ENCODE measurements around the gene BEND4. TPM values are rescaled to one million over a fixed set of nuclear protein-coding genes. Genes with fewer than 3 reads are reported as not detected.

BEND4 gene
- total and polyA plus RNA-seq, 2 of the 4 experiments (the other 2 are of a cell fraction), result not detected

DNA sequence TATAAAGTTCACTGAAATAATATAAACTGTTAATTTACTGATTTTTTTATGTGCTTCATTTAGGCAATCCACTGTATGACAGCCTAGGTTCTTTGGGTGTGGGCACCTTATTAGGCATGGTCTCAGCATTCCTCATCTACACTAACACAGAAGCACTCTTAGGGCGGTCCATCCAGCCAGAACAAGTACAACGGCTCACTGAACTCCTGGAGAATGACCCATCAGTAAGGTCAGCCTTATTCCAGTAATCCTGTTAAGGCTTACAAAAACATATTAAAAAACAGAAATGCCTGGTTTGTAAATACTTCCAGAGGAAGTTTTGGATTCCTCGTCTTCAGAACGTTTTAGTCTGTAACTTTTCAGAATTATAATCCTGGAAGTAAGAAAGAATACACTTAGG lies 82.0 kb downstream of the BEND4 start:
- H4K8ac ChIP-seq (ENCODE audit: low read depth in 2 of 2, low read length in 2 of 2), result no peak overlapping the region
- BruUV-seq (replicated peaks), result no TSS peak
- H2AK9ac ChIP-seq (replicated peaks; ENCODE audit: low read depth, low read length, poor library complexity), result no peak overlapping the region
- no peak overlapping the region for H2AFZ ChIP-seq (replicated peaks; ENCODE audit: low read length, poor library complexity)
- no peak overlapping the region for H2BK20ac ChIP-seq (ENCODE audit: low read depth, low read length)
- intact Hi-C loops (cut with micrococcal nuclease), result no loop called here
- H3K27me3 ChIP-seq (ENCODE audit: control insufficient read depth, insufficient read depth, low read length), result no peaks in the 10 kb centered on the region
- CTCF ChIA-PET, result no interaction called here
- H3K9ac ChIP-seq (ENCODE audit: low read depth, low read length), result no peak overlapping the region
- no peaks in the 10 kb centered on the region for H3K4me1 ChIP-seq (ENCODE audit: control insufficient read depth, insufficient read depth, low read length)
- ATAC-seq (ENCODE audit: low read depth) (no peak), DNase-seq (no peak)
- H3K18ac ChIP-seq (ENCODE audit: low read depth, low read length), result no peak overlapping the region
- H3K36me3 ChIP-seq (ENCODE audit: control insufficient read depth, insufficient read depth, low read length), result peaks cover 16% of the 10 kb centered on the region
- no CpG with 5 or more reads among the region's 4 CpGs for WGBS, 2 experiments (ENCODE audit: extremely low coverage in 2 of 2, insufficient read length in 1 of 2)
- TF ChIP-seq SMC3 (IDR thresholded peaks at IDR 0.05; ENCODE audit: low read depth, low read length), result no peak
- no peak for TF ChIP-seq NFE2L2 (IDR thresholded peaks at IDR 0.05; ENCODE audit: low read depth, low read length)
- no peak for TF ChIP-seq MAZ (IDR thresholded peaks at IDR 0.05; ENCODE audit: borderline replicate concordance, low read depth, low read length)
- TF ChIP-seq POLR2A (IDR thresholded peaks at IDR 0.05; ENCODE audit: low read depth, low read length), result no peak
- TF ChIP-seq, protein P1, sequence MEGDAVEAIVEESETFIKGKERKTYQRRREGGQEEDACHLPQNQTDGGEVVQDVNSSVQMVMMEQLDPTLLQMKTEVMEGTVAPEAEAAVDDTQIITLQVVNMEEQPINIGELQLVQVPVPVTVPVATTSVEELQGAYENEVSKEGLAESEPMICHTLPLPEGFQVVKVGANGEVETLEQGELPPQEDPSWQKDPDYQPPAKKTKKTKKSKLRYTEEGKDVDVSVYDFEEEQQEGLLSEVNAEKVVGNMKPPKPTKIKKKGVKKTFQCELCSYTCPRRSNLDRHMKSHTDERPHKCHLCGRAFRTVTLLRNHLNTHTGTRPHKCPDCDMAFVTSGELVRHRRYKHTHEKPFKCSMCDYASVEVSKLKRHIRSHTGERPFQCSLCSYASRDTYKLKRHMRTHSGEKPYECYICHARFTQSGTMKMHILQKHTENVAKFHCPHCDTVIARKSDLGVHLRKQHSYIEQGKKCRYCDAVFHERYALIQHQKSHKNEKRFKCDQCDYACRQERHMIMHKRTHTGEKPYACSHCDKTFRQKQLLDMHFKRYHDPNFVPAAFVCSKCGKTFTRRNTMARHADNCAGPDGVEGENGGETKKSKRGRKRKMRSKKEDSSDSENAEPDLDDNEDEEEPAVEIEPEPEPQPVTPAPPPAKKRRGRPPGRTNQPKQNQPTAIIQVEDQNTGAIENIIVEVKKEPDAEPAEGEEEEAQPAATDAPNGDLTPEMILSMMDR (conservative IDR thresholded peaks at IDR 0.05; ENCODE audit: low read depth, low read length), result no peak
- no peak overlapping the region for H3K14ac ChIP-seq (replicated peaks; ENCODE audit: low read depth, low read length)
- no peak overlapping the region for H4K5ac ChIP-seq (ENCODE audit: low read depth, low read length)
- no peak overlapping the region for H3K4me2 ChIP-seq (ENCODE audit: low read depth, low read length)
- no peak overlapping the region for H2BK120ac ChIP-seq (ENCODE audit: low read depth, low read length)
- H2BK5ac ChIP-seq (ENCODE audit: low read depth, low read length, poor library complexity, severe bottlenecking), result no peak overlapping the region
- no peak overlapping the region for H2AK5ac ChIP-seq (ENCODE audit: low read depth, low read length)
- no peak overlapping the region for H4K91ac ChIP-seq (ENCODE audit: insufficient read depth, low read depth, low read length)
- H3K4me3 ChIP-seq (ENCODE audit: insufficient read depth, low read depth, low read length), result no peak overlapping the region
- H3K9me3 ChIP-seq (ENCODE audit: control insufficient read depth, insufficient read depth, low read length), result no peaks in the 10 kb centered on the region
- H2BK15ac ChIP-seq (ENCODE audit: low read depth, low read length), result no peak overlapping the region
- no peak overlapping the region for H3K56ac ChIP-seq (ENCODE audit: extremely low read depth, insufficient read depth, low read length)
- H3K4ac ChIP-seq (ENCODE audit: low read depth, low read length), result no peak overlapping the region
- H3K79me1 ChIP-seq (ENCODE audit: low read depth in 1 of 2, low read length in 2 of 2), result peaks cover 0 to 6% of the 10 kb centered on the region in 2 experiments; a peak in 2 of 4 replicates
- H3K9me1 ChIP-seq (ENCODE audit: insufficient read depth, low read length), result peaks cover 7% of the 10 kb centered on the region; the same call in 1 of the 2 replicates
- no peak overlapping the region for H3K27ac ChIP-seq (ENCODE audit: insufficient read depth, low read length)
- no peak overlapping the region for H3K23ac ChIP-seq (ENCODE audit: low read depth, low read length)
- H4K20me1 ChIP-seq (ENCODE audit: insufficient read depth, low read length), result no peaks in the 10 kb centered on the region
- POLR2A ChIA-PET (ENCODE audit: unreplicated experiment), result no interaction called here
- in situ Hi-C loops (cut with MboI; ENCODE audit: low sequenced_read_pairs), result no loop called here
- dilution Hi-C loops (cut with HindIII; ENCODE audit: low sequenced_read_pairs, unreplicated experiment), result no loop called here

All from IMR-90 (cell line).